ENCODE measurements around the gene TMEM191C. TPM values are rescaled to one million over a fixed set of nuclear protein-coding genes. Genes with fewer than 3 reads are reported as not detected.

TMEM191C gene
- total RNA-seq, 2 donors from 2014 or later = 4.0 to 4.4 TPM

DNA sequence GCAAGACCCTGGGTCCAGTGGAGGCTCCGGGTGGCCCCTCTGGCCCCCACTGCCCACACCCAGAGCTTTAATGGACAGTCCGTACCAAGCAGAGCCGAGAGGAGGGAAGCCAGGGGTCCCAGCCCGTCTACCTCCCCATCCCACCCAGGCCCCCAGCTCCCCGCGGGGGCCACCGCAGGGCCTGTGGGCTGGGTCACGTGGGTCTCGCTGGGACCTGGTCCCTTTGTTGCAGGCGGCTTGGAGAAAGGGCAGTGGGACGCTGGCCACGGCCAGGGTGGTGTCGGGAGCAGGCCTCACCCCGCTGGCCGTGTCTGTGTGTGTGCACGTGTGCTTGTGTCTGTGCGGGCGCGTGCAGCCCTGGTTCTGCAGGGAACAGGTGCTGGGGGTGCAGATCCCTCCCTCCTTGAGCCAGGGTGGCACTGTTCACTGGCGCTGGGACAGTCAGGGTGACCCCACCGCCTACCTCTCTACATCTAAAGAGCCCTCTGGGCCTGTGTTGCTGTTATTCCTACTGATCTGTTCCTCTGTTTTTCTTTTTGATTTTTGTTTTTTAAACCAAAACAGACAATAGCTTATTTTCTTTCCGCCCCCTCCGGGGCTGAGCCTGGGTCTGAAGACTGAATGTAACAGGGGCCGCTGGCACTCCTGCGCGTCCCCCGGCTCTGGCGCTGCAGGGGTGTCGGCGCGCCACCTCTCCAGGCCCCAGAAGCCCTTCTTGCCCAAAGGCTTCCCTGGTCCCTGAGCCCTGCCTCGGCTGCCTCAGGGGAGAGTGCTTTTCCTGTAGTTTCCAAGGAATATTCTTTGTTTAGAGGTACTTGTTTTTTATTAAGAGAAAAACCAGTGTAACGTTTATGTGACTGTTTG, 20.1 kb upstream of the TMEM191C start:
- Mint-ChIP-seq H3K27ac (peak overlapping the region; percentile 75), H3K27me3 (ENCODE audit: insufficient read depth) (no peaks in the 10 kb centered on the region)
- WGBS, 2 experiments (ENCODE audit: insufficient coverage in 1 of 2, insufficient read length in 1 of 2) = 93 to 96% methylated on average over 28 to 33 of the region's 33 CpGs

DNA sequence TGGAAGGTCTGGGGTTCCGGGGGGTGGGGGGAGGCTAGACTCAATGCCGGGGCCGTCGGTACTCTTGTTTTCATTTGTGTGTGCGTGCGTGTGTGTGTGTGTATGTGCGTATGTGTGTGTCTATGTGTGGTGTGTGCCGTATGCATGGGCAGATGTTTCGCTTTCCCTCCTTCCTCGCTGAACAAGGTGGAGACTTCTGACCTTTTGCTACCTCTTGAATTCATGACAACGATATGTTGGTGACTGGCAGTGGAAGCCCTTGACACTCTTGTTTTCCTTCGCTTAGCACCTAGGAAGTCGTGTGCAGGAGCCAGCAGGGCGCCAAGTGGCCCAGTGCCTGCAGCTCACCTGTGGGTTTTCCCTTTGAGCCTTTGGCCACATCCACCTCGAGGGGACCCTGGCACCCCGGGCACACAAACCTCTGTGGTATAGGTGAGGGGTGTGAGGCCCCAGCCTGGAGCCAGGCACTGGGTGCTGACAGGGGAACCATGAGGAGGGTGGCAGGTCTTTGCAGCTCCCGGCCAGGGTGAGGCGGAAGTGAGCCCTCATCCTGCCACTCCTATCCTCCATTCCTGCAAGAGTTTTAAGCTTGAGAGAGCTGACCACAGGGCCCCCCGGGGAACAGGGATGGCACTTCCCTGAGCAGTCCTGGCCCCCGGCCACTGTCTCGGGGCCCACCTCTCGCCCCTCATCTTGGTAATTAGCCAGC, 19.3 kb upstream of the TMEM191C start:
- peaks cover 35% of the 10 kb centered on the region for H3K36me3 ChIP-seq (ENCODE audit: control insufficient read depth, insufficient read depth, low read length)
- TF ChIP-seq, protein P1, sequence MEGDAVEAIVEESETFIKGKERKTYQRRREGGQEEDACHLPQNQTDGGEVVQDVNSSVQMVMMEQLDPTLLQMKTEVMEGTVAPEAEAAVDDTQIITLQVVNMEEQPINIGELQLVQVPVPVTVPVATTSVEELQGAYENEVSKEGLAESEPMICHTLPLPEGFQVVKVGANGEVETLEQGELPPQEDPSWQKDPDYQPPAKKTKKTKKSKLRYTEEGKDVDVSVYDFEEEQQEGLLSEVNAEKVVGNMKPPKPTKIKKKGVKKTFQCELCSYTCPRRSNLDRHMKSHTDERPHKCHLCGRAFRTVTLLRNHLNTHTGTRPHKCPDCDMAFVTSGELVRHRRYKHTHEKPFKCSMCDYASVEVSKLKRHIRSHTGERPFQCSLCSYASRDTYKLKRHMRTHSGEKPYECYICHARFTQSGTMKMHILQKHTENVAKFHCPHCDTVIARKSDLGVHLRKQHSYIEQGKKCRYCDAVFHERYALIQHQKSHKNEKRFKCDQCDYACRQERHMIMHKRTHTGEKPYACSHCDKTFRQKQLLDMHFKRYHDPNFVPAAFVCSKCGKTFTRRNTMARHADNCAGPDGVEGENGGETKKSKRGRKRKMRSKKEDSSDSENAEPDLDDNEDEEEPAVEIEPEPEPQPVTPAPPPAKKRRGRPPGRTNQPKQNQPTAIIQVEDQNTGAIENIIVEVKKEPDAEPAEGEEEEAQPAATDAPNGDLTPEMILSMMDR (conservative IDR thresholded peaks at IDR 0.05) = peak; percentile 68
- Mint-ChIP-seq H3K27ac (peak overlapping the region; percentile 75), H3K4me1 (peaks cover 7% of the 10 kb centered on the region), H3K9me3 (no peaks in the 10 kb centered on the region), H3K4me3 (no peak overlapping the region), H3K36me3 (ENCODE audit: low read depth) (peaks cover 27% of the 10 kb centered on the region), H3K27me3 (ENCODE audit: insufficient read depth) (no peaks in the 10 kb centered on the region)
- H3K4me1 ChIP-seq (ENCODE audit: control insufficient read depth, insufficient read depth, low read length) = no peaks in the 10 kb centered on the region
- no peaks in the 10 kb centered on the region for H3K9me3 ChIP-seq (ENCODE audit: control insufficient read depth, low read length)
- 95 to 97% methylated on average over 11 to 22 of the region's 22 CpGs for WGBS, 2 experiments (ENCODE audit: insufficient coverage in 1 of 2, insufficient read length in 1 of 2)
- no peak overlapping the region for H3K4me3 ChIP-seq (ENCODE audit: low read length)
- H3K9ac ChIP-seq (ENCODE audit: extremely low read depth, low read length, poor library complexity, severe bottlenecking) = no peak overlapping the region
- no peaks in the 10 kb centered on the region for H3K27me3 ChIP-seq (ENCODE audit: control insufficient read depth, insufficient read depth, low read length, poor library complexity, severe bottlenecking)
- no peak overlapping the region for H3K27ac ChIP-seq (ENCODE audit: low read depth, low read length)
- DNase-seq = peak; percentile 75

More for the DNA sequence above, 20.1 kb upstream of the TMEM191C start:
- DNase-seq = peak; percentile 29
- Histone ChIP-seq H3K9me3 (ENCODE audit: control insufficient read depth, low read length) (no peaks in the 10 kb centered on the region), H3K4me3 (ENCODE audit: low read length) (no peak overlapping the region), H3K4me1 (ENCODE audit: control insufficient read depth, insufficient read depth, low read length) (no peaks in the 10 kb centered on the region), H3K9ac (ENCODE audit: extremely low read depth, low read length, poor library complexity, severe bottlenecking) (no peak overlapping the region), H3K27me3 (ENCODE audit: control insufficient read depth, insufficient read depth, low read length, poor library complexity, severe bottlenecking) (no peaks in the 10 kb centered on the region), H3K36me3 (ENCODE audit: control insufficient read depth, insufficient read depth, low read length) (peaks cover 35% of the 10 kb centered on the region), H3K27ac (ENCODE audit: low read depth, low read length) (no peak overlapping the region)
- TF ChIP-seq, protein P1 (conservative IDR thresholded peaks at IDR 0.05) = no peak
- peaks cover 7% of the 10 kb centered on the region for H3K4me1 Mint-ChIP-seq
- no peaks in the 10 kb centered on the region for H3K9me3 Mint-ChIP-seq
- H3K4me3 Mint-ChIP-seq = no peak overlapping the region
- H3K36me3 Mint-ChIP-seq (ENCODE audit: low read depth) = peaks cover 27% of the 10 kb centered on the region

DNA sequence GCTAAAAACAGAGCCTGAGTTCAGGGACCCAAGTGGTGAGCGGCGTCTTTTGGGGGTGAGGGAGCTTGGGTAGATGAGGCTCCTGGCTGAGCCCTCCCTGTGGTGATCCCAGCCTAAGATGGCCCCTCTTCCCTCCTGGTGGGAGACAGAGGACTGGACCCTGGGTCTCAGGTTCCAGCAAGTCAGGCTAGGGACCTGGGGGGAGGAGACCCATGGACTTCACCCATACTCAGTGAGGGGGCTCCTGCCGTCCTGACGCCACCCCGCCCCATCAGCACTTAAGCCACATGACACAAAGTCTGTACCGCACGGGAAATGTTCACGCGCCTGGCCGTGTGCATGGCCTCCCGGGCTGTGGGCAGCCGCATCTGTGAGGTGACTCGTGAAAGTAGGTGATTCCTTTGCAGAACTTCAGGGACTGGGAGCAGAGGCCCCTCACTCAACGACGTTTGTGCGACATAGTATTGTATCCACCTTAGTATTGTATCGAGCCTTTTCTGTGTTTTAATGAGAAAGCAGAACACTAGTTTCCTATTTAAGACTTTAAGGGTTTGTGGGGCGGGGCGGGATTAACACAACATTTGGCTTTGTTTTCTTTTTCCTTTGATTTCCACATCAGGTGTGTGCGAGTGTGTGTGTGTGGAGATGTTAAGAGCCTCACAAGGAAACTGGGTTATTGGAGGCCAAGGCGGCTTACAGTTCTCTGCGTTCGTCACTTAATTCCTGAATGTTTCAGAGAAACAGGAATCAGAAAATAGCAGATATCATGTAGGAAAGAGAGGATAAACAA, 18.4 kb upstream of the TMEM191C start:
- H3K27me3 ChIP-seq (ENCODE audit: control insufficient read depth, insufficient read depth, low read length, poor library complexity, severe bottlenecking) = no peaks in the 10 kb centered on the region
- H3K9ac ChIP-seq (ENCODE audit: extremely low read depth, low read length, poor library complexity, severe bottlenecking) = no peak overlapping the region
- no peaks in the 10 kb centered on the region for H3K27me3 Mint-ChIP-seq (ENCODE audit: insufficient read depth)
- H3K9me3 ChIP-seq (ENCODE audit: control insufficient read depth, low read length) = no peaks in the 10 kb centered on the region
- no peak overlapping the region for H3K4me3 Mint-ChIP-seq
- H3K9me3 Mint-ChIP-seq = no peaks in the 10 kb centered on the region
- TF ChIP-seq, protein P1 (conservative IDR thresholded peaks at IDR 0.05) = no peak
- H3K27ac ChIP-seq (ENCODE audit: low read depth, low read length) = no peak overlapping the region
- WGBS, 2 experiments (ENCODE audit: insufficient coverage in 1 of 2, insufficient read length in 1 of 2) = 94 to 96% methylated on average over 14 to 23 of the region's 23 CpGs
- peaks cover 27% of the 10 kb centered on the region for H3K36me3 ChIP-seq (ENCODE audit: control insufficient read depth, insufficient read depth, low read length)
- peaks cover 24% of the 10 kb centered on the region for H3K36me3 Mint-ChIP-seq (ENCODE audit: low read depth)
- peak; percentile 33 for DNase-seq
- H3K27ac Mint-ChIP-seq = peak overlapping the region; percentile 66
- no peak overlapping the region for H3K4me3 ChIP-seq (ENCODE audit: low read length)
- H3K4me1 ChIP-seq (ENCODE audit: control insufficient read depth, insufficient read depth, low read length) = no peaks in the 10 kb centered on the region
- peaks cover 7% of the 10 kb centered on the region for H3K4me1 Mint-ChIP-seq
